Adrenal gland (tissue), 5 donors: ENCODE results near the gene TP73.

ENCODE experiments used
- POLR2A ChIP-seq, 2 donors: fragments of 450-650 bp; IDR thresholded peaks; one replicate each; pipeline ENCODE4 v1.6.1; 2017; ENCODE audit warnings: antibody characterized with exemption in 2 of 2, mild to moderate bottlenecking in 2 of 2, moderate library complexity in 1 of 2
- TF ChIP-seq, protein P1 (sequence below), 6 experiments: fragments of 450-650 bp in 4 of 6; fragments of 200-600 bp in 2 of 6; sonication (generic) in 1 of 6; IDR thresholded peaks; 1 replicate in 5 of 6; 2 replicates in 1 of 6; pipeline versions ENCODE4 v1.5.1 to v1.8.0; 2016 to 2021; ENCODE audit warnings: antibody characterized with exemption in 6 of 6, mild to moderate bottlenecking in 2 of 6, moderate library complexity in 1 of 6
- donor health status: DM: no; HTN: no; CAD: no.

DNA sequence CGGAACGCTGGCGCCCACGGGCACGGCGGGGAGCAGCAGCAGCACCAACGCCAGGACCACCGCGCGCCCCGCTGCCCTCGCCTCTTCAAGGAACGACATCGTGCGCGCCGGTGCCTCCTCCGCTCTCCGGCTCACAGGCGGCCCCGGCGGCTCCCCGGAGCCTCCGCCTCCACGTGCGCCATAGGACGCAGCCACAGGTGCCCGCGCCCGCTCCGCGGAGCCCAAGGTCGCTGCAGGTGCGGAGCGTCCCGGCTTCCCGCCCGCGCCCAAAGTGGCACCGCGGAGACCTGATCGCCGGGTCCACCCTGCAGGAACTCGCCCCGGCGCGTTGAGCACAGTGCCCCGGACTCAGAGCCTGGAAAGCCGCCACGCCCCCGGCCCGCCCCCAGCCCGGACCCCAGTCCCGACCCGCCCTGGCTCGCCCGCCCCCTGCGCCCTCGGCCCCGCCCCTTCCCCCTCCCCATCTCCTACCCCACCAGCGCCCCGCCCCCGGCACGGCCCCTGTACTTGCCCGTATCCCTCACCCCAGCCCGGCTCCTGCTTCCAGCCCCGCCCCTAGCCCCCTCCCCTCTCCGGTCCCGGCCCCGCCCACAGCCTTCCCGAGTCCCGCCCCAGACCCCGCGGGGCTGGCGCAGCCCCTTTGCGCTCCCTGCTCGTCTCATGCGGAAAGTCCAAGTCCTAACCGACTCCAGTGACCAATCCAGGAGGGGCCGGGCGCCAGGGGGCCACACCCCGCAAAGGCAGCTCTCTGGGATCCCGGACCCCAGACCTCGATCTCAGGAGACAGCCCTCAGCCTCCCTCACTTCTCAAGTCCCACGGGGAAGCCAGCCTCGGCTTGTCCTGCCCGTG is 40.9 kb upstream of the TP73 start, which contains the start of gene MEGF6:
- no peak for TF ChIP-seq POLR2A (IDR thresholded peaks at IDR 0.05)
- TF ChIP-seq, protein P1, sequence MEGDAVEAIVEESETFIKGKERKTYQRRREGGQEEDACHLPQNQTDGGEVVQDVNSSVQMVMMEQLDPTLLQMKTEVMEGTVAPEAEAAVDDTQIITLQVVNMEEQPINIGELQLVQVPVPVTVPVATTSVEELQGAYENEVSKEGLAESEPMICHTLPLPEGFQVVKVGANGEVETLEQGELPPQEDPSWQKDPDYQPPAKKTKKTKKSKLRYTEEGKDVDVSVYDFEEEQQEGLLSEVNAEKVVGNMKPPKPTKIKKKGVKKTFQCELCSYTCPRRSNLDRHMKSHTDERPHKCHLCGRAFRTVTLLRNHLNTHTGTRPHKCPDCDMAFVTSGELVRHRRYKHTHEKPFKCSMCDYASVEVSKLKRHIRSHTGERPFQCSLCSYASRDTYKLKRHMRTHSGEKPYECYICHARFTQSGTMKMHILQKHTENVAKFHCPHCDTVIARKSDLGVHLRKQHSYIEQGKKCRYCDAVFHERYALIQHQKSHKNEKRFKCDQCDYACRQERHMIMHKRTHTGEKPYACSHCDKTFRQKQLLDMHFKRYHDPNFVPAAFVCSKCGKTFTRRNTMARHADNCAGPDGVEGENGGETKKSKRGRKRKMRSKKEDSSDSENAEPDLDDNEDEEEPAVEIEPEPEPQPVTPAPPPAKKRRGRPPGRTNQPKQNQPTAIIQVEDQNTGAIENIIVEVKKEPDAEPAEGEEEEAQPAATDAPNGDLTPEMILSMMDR (IDR thresholded peaks at IDR 0.05), result no peak
